ENCODE results near the gene LSM3.

The LSM3 gene

GRCh38 chr3:14242490-14243311, 64.1 kb downstream of the LSM3 start:
- DNase-seq = no peak

- no peak for DNase-seq
Measured at GRCh38 chr3:14243782-14244181, 65.2 kb downstream of the LSM3 start.

GRCh38 chr3:14244521-14245247, 66.1 kb downstream of the LSM3 start:
- no peak for DNase-seq

- DNase-seq = no peak
Measured at GRCh38 chr3:14245248-14245639, 66.6 kb downstream of the LSM3 start.

GRCh38 chr3:14245822-14246221, 67.2 kb downstream of the LSM3 start:
- DNase-seq = no peak

GRCh38 chr3:14246414-14246813, 67.8 kb downstream of the LSM3 start:
- no peak for DNase-seq

- no peak for DNase-seq
Measured at GRCh38 chr3:14248477-14248848, 69.8 kb downstream of the LSM3 start.

- no peak for DNase-seq
Measured at GRCh38 chr3:14248849-14249523, 70.4 kb downstream of the LSM3 start.

Measured in NCI-H1694 (cell line).